Tibial nerve (tissue), 4 donors: ENCODE data around the gene GPX8.

Experiments used
- CTCF ChIP-seq, 5 experiments: fragments of 200-600 bp in 3 of 5; fragments of 450-650 bp in 2 of 5; sonication (generic) in 3 of 5; IDR thresholded peaks; one replicate each; pipeline ENCODE4 v1.5.1; 2016 to 2019; ENCODE audit warnings: antibody characterized with exemption in 5 of 5, mild to moderate bottlenecking in 3 of 5, moderate library complexity in 2 of 5
- EP300 ChIP-seq, 2 donors: sonication (generic); formaldehyde crosslinking; IDR thresholded peaks; one replicate each; pipeline ENCODE4 v1.6.1; 2017; ENCODE audit warnings: antibody characterized with exemption in 2 of 2, mild to moderate bottlenecking in 1 of 2
- POLR2A ChIP-seq, 2 donors: fragments of 450-650 bp; IDR thresholded peaks; one replicate each; pipeline ENCODE4 v1.6.1; 2017; ENCODE audit warnings: antibody characterized with exemption in 2 of 2, mild to moderate bottlenecking in 2 of 2, moderate library complexity in 2 of 2

GRCh38 chr5:55143624-55144023 lies 16.3 kb upstream of the GPX8 start:
- TF ChIP-seq POLR2A (IDR thresholded peaks at IDR 0.05) (no peak), CTCF (IDR thresholded peaks at IDR 0.05) (no peak), EP300 (IDR thresholded peaks at IDR 0.05) (no peak)
